Stimulated activated CD4-positive, alpha-beta T cell treated with anti-CD3 and anti-CD28 coated beads, TNF-alpha, amount 100 ng/mL, for 1 hour (primary cell): ENCODE results near the gene MRPL55.

Source experiments
- DNase-seq, 3 donors: peaks; one replicate each; pipeline ENCODE4 v3.0.0-alpha.2; 2020; ENCODE audit warnings: low read depth in 3 of 3, low spot score in 1 of 3

MRPL55 gene

GRCh38 chr1:228101994-228102790 lies 6.9 kb downstream of the MRPL55 start:
- DNase-seq = peak in 1 of 3 donors; percentile 29

- no peak for DNase-seq
Measured at GRCh38 chr1:228101614-228101993, 7.5 kb downstream of the MRPL55 start.

GRCh38 chr1:228100822-228101613 lies 8.1 kb downstream of the MRPL55 start:
- DNase-seq = no peak

- DNase-seq = no peak
Measured at GRCh38 chr1:228099331-228099732, 9.8 kb downstream of the MRPL55 start.

GRCh38 chr1:228098323-228098931 lies 10.7 kb downstream of the MRPL55 start:
- DNase-seq = no peak

- DNase-seq = no peak
Measured at GRCh38 chr1:228097333-228098081, 11.6 kb downstream of the MRPL55 start.

GRCh38 chr1:228096416-228097332 lies 12.4 kb downstream of the MRPL55 start:
- no peak for DNase-seq

GRCh38 chr1:228095938-228096337 lies 13.2 kb downstream of the MRPL55 start:
- DNase-seq = no peak

GRCh38 chr1:228095161-228095560 lies 13.9 kb downstream of the MRPL55 start:
- DNase-seq = no peak

GRCh38 chr1:228094432-228095016 lies 14.6 kb downstream of the MRPL55 start:
- DNase-seq = no peak

GRCh38 chr1:228093050-228093906 lies 15.8 kb downstream of the MRPL55 start:
- no peak for DNase-seq

GRCh38 chr1:228092342-228093049 lies 16.6 kb downstream of the MRPL55 start:
- no peak for DNase-seq

GRCh38 chr1:228091084-228091483 lies 18.0 kb downstream of the MRPL55 start:
- DNase-seq = no peak

- no peak for DNase-seq
Measured at GRCh38 chr1:228090613-228091081, 18.5 kb downstream of the MRPL55 start.

- DNase-seq = no peak
Measured at GRCh38 chr1:228089519-228090380, 19.3 kb downstream of the MRPL55 start.

- no peak for DNase-seq
Measured at GRCh38 chr1:228088586-228089498, 20.3 kb downstream of the MRPL55 start.
